ENCODE data around the gene TNFSF13.

The TNFSF13 gene

GRCh38 chr17:7548585-7549400, 9.8 kb upstream of the TNFSF13 start, which contains the start of gene TNFSF12:
TNFSF12 (plus strand) TSS chr17:7549058; CDS start chr17:7549154, 96 bp downstream.
- Histone ChIP-seq H4K20me1 (no peaks in the 10 kb centered on the region), H3K36me3 (no peaks in the 10 kb centered on the region; a peak in 1 of 22 replicates), H3K4me2 (peak within 1 kb of the TSS; percentile 85 to 99 (median 95)), H3K9ac (peak within 1 kb of the TSS; percentile 68 to 88 (median 77)), H3K27ac (peak within 1 kb of the TSS; percentile 60 to 92 (median 87)), H3K4me1 (peaks cover 52 to 76% (median 65%) of the 10 kb centered on the region in 10 experiments), H3K9me3 (replicated peaks in 1 of 11) (no peaks in the 10 kb centered on the region), H3K27me3 (no peaks in the 10 kb centered on the region), H3K4me3 (peak within 1 kb of the TSS; percentile 50 to 80 (median 68))
- no peak for TF ChIP-seq Cebpa-rat (IDR thresholded peaks at IDR 0.05)

GRCh38 chr17:7549401-7550055, 9.0 kb upstream of the TNFSF13 start:
- H3K27me3 ChIP-seq, result no peaks in the 10 kb centered on the region
- H3K4me2 ChIP-seq, result peak overlapping the region; percentile 85 to 99 (median 95)
- no peaks in the 10 kb centered on the region for H3K9me3 ChIP-seq (replicated peaks in 1 of 11)
- H3K9ac ChIP-seq, result peak overlapping the region; percentile 68 to 88 (median 77); a peak in 21 of 22 replicates
- TF ChIP-seq Cebpa-rat (IDR thresholded peaks at IDR 0.05), result no peak
- H3K27ac ChIP-seq, result peak overlapping the region; percentile 60 to 92 (median 87)
- H3K4me1 ChIP-seq, result peaks cover 59 to 75% (median 71%) of the 10 kb centered on the region in 10 experiments
- no peaks in the 10 kb centered on the region; a peak in 1 of 22 replicates for H3K36me3 ChIP-seq
- H4K20me1 ChIP-seq, result no peaks in the 10 kb centered on the region
- peak overlapping the region; percentile 50 to 80 (median 68); a peak in 19 of 20 replicates for H3K4me3 ChIP-seq

DNA sequence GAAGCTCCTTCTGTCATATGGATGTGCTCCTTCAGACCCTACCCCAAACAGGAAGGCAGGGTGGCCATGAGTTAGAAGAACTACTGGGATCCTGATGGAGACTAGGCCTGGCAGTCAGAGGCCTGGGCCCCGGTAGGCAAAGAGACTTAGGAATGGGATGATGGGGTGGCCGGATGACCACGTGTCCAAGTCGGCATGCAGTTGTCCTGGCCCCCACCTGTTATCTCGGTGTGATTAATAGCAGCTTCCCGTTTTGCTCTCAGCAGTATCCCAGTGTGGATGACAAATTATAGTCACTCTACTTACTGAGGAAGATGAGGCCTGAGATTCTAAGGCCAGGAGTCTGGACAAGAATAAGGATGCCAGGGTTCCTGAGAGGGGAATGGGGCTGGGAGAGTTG, 8.2 kb upstream of the TNFSF13 start:
- H3K27ac ChIP-seq, result peak overlapping the region; percentile 71 to 92 (median 87); a peak in 19 of 22 replicates
- peak overlapping the region; percentile 85 to 99 (median 95) for H3K4me2 ChIP-seq
- peak overlapping the region in 6 of 10 experiments; percentile 66 to 80 (median 74); a peak in 11 of 20 replicates for H3K4me3 ChIP-seq
- no peaks in the 10 kb centered on the region for H3K9me3 ChIP-seq (replicated peaks in 1 of 11)
- peak overlapping the region in 7 of 11 experiments; percentile 73 to 88 (median 77); a peak in 8 of 22 replicates for H3K9ac ChIP-seq
- H4K20me1 ChIP-seq, result no peaks in the 10 kb centered on the region
- no peaks in the 10 kb centered on the region for H3K27me3 ChIP-seq
- no peaks in the 10 kb centered on the region; a peak in 1 of 22 replicates for H3K36me3 ChIP-seq
- peaks cover 67 to 83% (median 76%) of the 10 kb centered on the region in 10 experiments for H3K4me1 ChIP-seq
- no peak for TF ChIP-seq Cebpa-rat (IDR thresholded peaks at IDR 0.05)

DNA sequence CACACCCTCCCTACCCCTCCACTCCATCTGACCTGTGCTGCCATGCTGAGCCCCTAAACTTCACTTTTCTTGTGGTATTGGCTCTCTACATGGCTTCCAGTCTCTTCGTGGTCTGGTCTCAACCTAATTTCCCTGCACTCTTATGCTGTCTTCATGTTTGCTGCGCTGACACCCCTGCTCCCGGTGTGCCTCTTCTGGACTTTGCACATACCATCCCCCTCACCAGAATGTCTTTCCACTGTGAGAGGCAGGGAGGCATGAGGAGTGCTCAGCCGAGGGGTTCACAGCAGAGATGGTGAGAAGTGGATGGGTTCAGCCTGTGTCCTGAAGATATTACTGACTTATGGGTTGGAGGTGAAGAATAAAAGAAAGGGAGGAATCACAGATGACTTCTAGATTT, 7.2 kb upstream of the TNFSF13 start:
- H3K4me2 ChIP-seq, result peak overlapping the region; percentile 85 to 99 (median 95)
- H3K27ac ChIP-seq, result peak overlapping the region; percentile 71 to 92 (median 87); a peak in 21 of 22 replicates
- peaks cover 71 to 93% (median 83%) of the 10 kb centered on the region in 10 experiments for H3K4me1 ChIP-seq
- no peak for TF ChIP-seq Cebpa-rat (IDR thresholded peaks at IDR 0.05)
- no peaks in the 10 kb centered on the region; a peak in 1 of 22 replicates for H3K36me3 ChIP-seq
- H3K9ac ChIP-seq, result peak overlapping the region; percentile 12 to 88 (median 78); a peak in 16 of 22 replicates
- no peaks in the 10 kb centered on the region for H3K27me3 ChIP-seq
- H4K20me1 ChIP-seq, result no peaks in the 10 kb centered on the region
- H3K4me3 ChIP-seq, result no peak overlapping the region; a peak in 1 of 20 replicates
- no peaks in the 10 kb centered on the region for H3K9me3 ChIP-seq (replicated peaks in 1 of 11)

DNA sequence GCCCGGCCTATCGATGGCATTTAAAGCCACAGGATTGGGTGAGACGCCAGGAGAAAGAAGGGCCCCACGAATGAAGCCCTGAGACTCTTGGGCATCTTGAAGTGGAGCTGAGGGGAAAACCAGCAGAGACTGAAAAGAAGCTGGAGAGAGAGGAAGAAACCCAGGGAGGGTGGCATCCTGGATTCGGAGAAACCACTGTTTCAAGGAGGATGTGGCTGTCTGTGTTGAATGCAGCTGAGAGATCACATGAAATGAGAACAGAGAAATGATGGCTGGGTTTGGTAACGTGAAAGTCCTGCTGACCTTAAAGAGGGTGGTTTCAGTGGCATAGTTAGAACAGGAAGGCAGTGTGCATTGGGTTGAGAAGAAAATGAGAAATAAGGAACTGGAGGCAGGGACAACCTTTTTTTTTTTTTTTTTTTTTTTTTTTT, 5.9 kb upstream of the TNFSF13 start:
- Histone ChIP-seq H3K36me3 (peaks cover 0 to 6% (median 0%) of the 10 kb centered on the region in 11 experiments; a peak in 1 of 22 replicates), H3K9me3 (replicated peaks in 1 of 11) (no peaks in the 10 kb centered on the region), H3K4me1 (peaks cover 71 to 97% (median 90%) of the 10 kb centered on the region in 10 experiments), H3K27ac (peak overlapping the region; percentile 71 to 92 (median 87)), H3K4me2 (peak overlapping the region; percentile 85 to 100 (median 95)), H3K4me3 (peak overlapping the region in 6 of 10 experiments; percentile 5 to 59 (median 34); a peak in 6 of 20 replicates), H3K27me3 (no peaks in the 10 kb centered on the region), H3K9ac (peak overlapping the region; percentile 74 to 88 (median 78)), H4K20me1 (no peaks in the 10 kb centered on the region)
- TF ChIP-seq Cebpa-rat (IDR thresholded peaks at IDR 0.05), result peak in 5 of 11 experiments; percentile 16 to 72 (median 35); a peak in 5 of 22 replicates

- H3K27me3 ChIP-seq, result no peaks in the 10 kb centered on the region
- peaks cover 73 to 97% (median 92%) of the 10 kb centered on the region in 10 experiments for H3K4me1 ChIP-seq
- H3K36me3 ChIP-seq, result peaks cover 0 to 6% (median 0%) of the 10 kb centered on the region in 11 experiments; a peak in 1 of 22 replicates
- peak overlapping the region; percentile 78 to 92 (median 87) for H3K27ac ChIP-seq
- H3K4me3 ChIP-seq, result peak overlapping the region in 9 of 10 experiments; percentile 3 to 59 (median 38); a peak in 12 of 20 replicates
- no peak for TF ChIP-seq Cebpa-rat (IDR thresholded peaks at IDR 0.05)
- H3K9ac ChIP-seq, result peak overlapping the region; percentile 72 to 82 (median 76)
- no peaks in the 10 kb centered on the region for H3K9me3 ChIP-seq (replicated peaks in 1 of 11)
- no peaks in the 10 kb centered on the region for H4K20me1 ChIP-seq
- peak overlapping the region; percentile 85 to 100 (median 95) for H3K4me2 ChIP-seq
Measured at GRCh38 chr17:7553356-7553755, 5.2 kb upstream of the TNFSF13 start.

- Histone ChIP-seq H3K4me1 (peaks cover 73 to 97% (median 83%) of the 10 kb centered on the region in 10 experiments), H3K9me3 (replicated peaks in 1 of 11) (no peaks in the 10 kb centered on the region), H3K27me3 (no peaks in the 10 kb centered on the region), H3K36me3 (peaks cover 0 to 15% (median 0%) of the 10 kb centered on the region in 11 experiments; a peak in 7 of 22 replicates), H3K27ac (peak overlapping the region in 7 of 11 experiments; percentile 7 to 85 (median 29); a peak in 12 of 22 replicates), H4K20me1 (no peaks in the 10 kb centered on the region), H3K4me2 (peak overlapping the region in 9 of 11 experiments; percentile 7 to 100 (median 95); a peak in 17 of 22 replicates), H3K9ac (peak overlapping the region in 2 of 11 experiments; percentile 1 to 2; a peak in 2 of 22 replicates), H3K4me3 (no peak overlapping the region)
- TF ChIP-seq Cebpa-rat (IDR thresholded peaks at IDR 0.05), result no peak
Measured at GRCh38 chr17:7555320-7555948, 3.1 kb upstream of the TNFSF13 start.

DNA sequence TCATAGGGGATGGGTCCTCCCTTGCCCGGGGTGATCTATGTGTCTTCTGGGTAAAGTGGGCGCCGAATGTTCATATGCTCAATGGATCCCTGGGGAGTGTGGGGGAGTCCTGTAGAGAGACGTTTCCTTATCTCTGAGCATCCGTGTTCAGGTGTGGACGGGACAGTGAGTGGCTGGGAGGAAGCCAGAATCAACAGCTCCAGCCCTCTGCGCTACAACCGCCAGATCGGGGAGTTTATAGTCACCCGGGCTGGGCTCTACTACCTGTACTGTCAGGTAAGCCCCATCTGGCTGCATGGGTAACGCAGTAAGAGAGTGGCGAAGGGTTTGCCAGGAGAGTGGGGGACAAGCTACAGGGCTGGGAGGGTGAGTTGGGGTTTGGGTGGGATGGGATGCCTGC, 1.9 kb upstream of the TNFSF13 start:
- Histone ChIP-seq H3K4me1 (peaks cover 62 to 91% (median 75%) of the 10 kb centered on the region in 10 experiments), H3K27ac (peak overlapping the region in 9 of 11 experiments; percentile 97 to 99 (median 99); a peak in 17 of 22 replicates), H3K27me3 (no peaks in the 10 kb centered on the region), H3K4me3 (no peak overlapping the region), H3K4me2 (peak overlapping the region in 9 of 11 experiments; percentile 90 to 100 (median 97); a peak in 17 of 22 replicates), H3K9me3 (replicated peaks in 1 of 11) (no peaks in the 10 kb centered on the region), H3K36me3 (peaks cover 0 to 26% (median 7%) of the 10 kb centered on the region in 11 experiments; a peak in 10 of 22 replicates), H3K9ac (peak overlapping the region in 6 of 11 experiments; percentile 88 to 97 (median 93); a peak in 8 of 22 replicates), H4K20me1 (peaks cover 0 to 10% (median 0%) of the 10 kb centered on the region in 11 experiments; a peak in 4 of 22 replicates)
- no peak for TF ChIP-seq Cebpa-rat (IDR thresholded peaks at IDR 0.05)
